Ascending aorta (tissue), 2 donors: ENCODE data around the gene OGFOD3. TPM values are rescaled to one million over a fixed set of nuclear protein-coding genes. Genes with fewer than 3 reads are reported as not detected.

Source experiments
- DNase-seq, 2 donors: peaks; one replicate each; pipeline ENCODE4 v3.0.0-alpha.2; 2019; ENCODE audit warnings: low spot score in 2 of 2
- H3K27ac ChIP-seq, 2 donors: fragments of 200-600 bp; sonication (generic); one replicate each; pipeline ENCODE4 v1.5.1; 2016 to 2017; ENCODE audit warnings: mild to moderate bottlenecking in 1 of 2
- H3K27me3 ChIP-seq: fragments of 200-600 bp; sonication (generic); one replicate; pipeline ENCODE4 v1.5.1; 2017
- H3K36me3 ChIP-seq, 2 donors: fragments of 200-600 bp; sonication (generic); one replicate each; pipeline ENCODE4 v1.5.1; 2016
- H3K4me1 ChIP-seq, 2 donors: fragments of 200-600 bp; sonication (generic); one replicate each; pipeline ENCODE4 v1.5.1; 2016 to 2017; ENCODE audit warnings: mild to moderate bottlenecking in 1 of 2
- H3K4me3 ChIP-seq, 2 donors: fragments of 200-600 bp; sonication (generic); one replicate each; pipeline ENCODE4 v1.5.1; 2016 to 2017; ENCODE audit warnings: mild to moderate bottlenecking in 1 of 2
- H3K9me3 ChIP-seq, 2 donors: fragments of 200-600 bp; sonication (generic); one replicate each; pipeline ENCODE4 v1.5.1; 2016
- CTCF ChIP-seq, 3 experiments: fragments of 200-600 bp in 2 of 3; fragments of 450-650 bp in 1 of 3; sonication (generic) in 2 of 3; IDR thresholded peaks; one replicate each; pipeline ENCODE4 v1.5.1; 2016 to 2019; ENCODE audit warnings: antibody characterized with exemption in 3 of 3, mild to moderate bottlenecking in 1 of 3, moderate library complexity in 1 of 3
- intact Hi-C: fragments of 100-400 bp; cut with DNase I; formaldehyde crosslinking; loops from one replicate; pipeline ENCODE4 v1.15.1; 2023
- total RNA-seq: library from RNA; depleted of rRNA; stranded (reverse); fragments of >200 nt; gene quantifications from one replicate; pipeline ENCODE4 v1.1.0, GENCODE V29; 2016

The OGFOD3 gene
- total RNA-seq, 1 donor from 2014 or later: 36.6 TPM

GRCh38 chr17:82344175-82344907 lies 74.0 kb downstream of the OGFOD3 start:
- Histone ChIP-seq H3K4me3 (no peak overlapping the region), H3K27ac (no peak overlapping the region), H3K36me3 (no peaks in the 10 kb centered on the region), H3K9me3 (no peaks in the 10 kb centered on the region), H3K4me1 (peaks cover 3% of the 10 kb centered on the region in 2 donors), H3K27me3 (no peaks in the 10 kb centered on the region)
- no peak for DNase-seq
- intact Hi-C loops: no loop called here
- no peak for TF ChIP-seq CTCF (IDR thresholded peaks at IDR 0.05)

GRCh38 chr17:82343560-82343959 lies 74.8 kb downstream of the OGFOD3 start:
- no peak overlapping the region for H3K27ac ChIP-seq
- no peaks in the 10 kb centered on the region for H3K36me3 ChIP-seq
- DNase-seq: no peak
- TF ChIP-seq CTCF (IDR thresholded peaks at IDR 0.05): no peak
- peaks cover 3 to 8% of the 10 kb centered on the region in 2 donors for H3K4me1 ChIP-seq
- H3K27me3 ChIP-seq: no peaks in the 10 kb centered on the region
- H3K9me3 ChIP-seq: no peaks in the 10 kb centered on the region
- H3K4me3 ChIP-seq: no peak overlapping the region
- intact Hi-C loops: no loop called here

- DNase-seq: no peak
- peaks cover 3 to 9% of the 10 kb centered on the region in 2 donors for H3K4me1 ChIP-seq
- intact Hi-C loops: no loop called here
- no peak overlapping the region for H3K27ac ChIP-seq
- no peak overlapping the region for H3K4me3 ChIP-seq
- H3K9me3 ChIP-seq: no peaks in the 10 kb centered on the region
- TF ChIP-seq CTCF (IDR thresholded peaks at IDR 0.05): no peak
- no peaks in the 10 kb centered on the region for H3K36me3 ChIP-seq
- H3K27me3 ChIP-seq: no peaks in the 10 kb centered on the region
These were observed 75.9 kb downstream of the OGFOD3 start for GRCh38 chr17:82342361-82343079.

DNA sequence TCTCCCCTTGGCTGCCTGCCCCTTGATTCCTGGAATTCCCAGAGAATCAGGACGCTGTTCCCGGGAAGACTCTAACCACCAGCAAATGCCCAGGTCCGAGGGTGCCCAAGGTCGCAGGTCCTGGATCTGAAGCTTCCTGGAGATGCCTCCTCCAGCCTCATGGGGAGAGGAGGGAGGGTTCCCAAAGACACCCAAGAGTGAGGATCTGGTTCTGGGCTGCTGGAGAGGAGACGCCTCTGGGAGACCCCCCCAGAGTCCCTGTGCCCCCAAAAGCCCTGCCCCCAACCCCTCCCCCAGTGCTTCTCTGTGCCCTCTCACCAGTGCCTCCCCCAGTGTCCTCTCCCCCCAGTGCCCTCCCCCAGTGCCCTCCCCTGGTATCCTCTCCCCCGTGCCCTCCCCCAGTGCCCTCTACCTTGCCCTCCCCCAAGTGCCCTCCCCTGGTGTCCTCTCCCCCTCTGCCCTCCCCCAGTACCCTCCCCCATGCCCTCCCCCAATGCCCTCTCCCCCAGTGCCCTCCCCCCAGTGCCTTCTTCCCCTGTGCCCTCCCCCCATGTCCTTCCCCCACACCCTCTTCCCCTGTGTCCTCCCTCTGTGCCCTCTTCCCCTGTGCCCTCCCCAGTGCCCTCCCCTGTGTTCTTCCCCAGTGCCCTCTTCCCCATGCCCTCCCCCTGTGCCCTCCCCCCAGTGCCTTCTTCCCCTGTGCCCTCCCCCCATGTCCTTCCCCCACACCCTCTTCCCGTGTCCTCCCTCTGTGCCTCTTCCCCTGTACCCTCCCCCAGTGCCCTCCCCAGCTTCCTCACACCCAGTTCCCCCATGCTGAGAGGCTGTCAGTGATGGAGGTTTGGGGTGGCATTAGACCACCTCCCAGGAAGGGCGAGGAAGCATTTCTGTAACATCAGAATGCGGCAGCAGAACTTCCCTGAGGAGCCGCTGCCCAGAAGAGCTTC lies 78.5 kb downstream of the OGFOD3 start:
- no peaks in the 10 kb centered on the region for H3K36me3 ChIP-seq
- no peak for TF ChIP-seq CTCF (IDR thresholded peaks at IDR 0.05)
- peaks cover 7 to 12% of the 10 kb centered on the region in 2 donors for H3K4me1 ChIP-seq
- H3K27ac ChIP-seq: no peak overlapping the region
- intact Hi-C loops: no loop called here
- no peak for DNase-seq
- H3K9me3 ChIP-seq: no peaks in the 10 kb centered on the region
- H3K27me3 ChIP-seq: no peaks in the 10 kb centered on the region
- peak overlapping the region; percentile 18 to 73 for H3K4me3 ChIP-seq

Other genes starting within 250 kb of the OGFOD3 start
- gene CCDC57, start 205.7 kb downstream of the OGFOD3 start, total RNA-seq: 12.8 TPM
- gene SLC16A3, start 189.5 kb downstream of the OGFOD3 start, total RNA-seq: 253 TPM
- gene CSNK1D, start 144.9 kb downstream of the OGFOD3 start, total RNA-seq: 86.8 TPM
- 6.7 TPM for gene CD7, start 101.0 kb downstream of the OGFOD3 start, total RNA-seq
- 49.5 TPM for gene SECTM1, start 84.8 kb downstream of the OGFOD3 start, total RNA-seq
- not detected for gene TEX19, start 59.3 kb downstream of the OGFOD3 start, total RNA-seq
- not detected for gene UTS2R, start 46.8 kb downstream of the OGFOD3 start, total RNA-seq
- 40.4 TPM for gene HEXD, start 239 bp downstream of the OGFOD3 start, total RNA-seq
- gene CYBC1, start 32.2 kb upstream of the OGFOD3 start, total RNA-seq: 124 TPM
- gene NARF, start 40.2 kb upstream of the OGFOD3 start, total RNA-seq: 38.3 TPM
- gene FOXK2, start 101.1 kb upstream of the OGFOD3 start, total RNA-seq: 131 TPM
- 53.7 TPM for gene WDR45B, start 229.9 kb upstream of the OGFOD3 start, total RNA-seq